Central memory CD8-positive, alpha-beta T cell (primary cell): ENCODE measurements around the gene RBBP8NL.

Experiments used
- ATAC-seq: fragments of 150-1000 bp; cut with Tn5 transposase; replicated peaks from 2 replicates; pipeline ENCODE4 v1.10.0; 2022; ENCODE audit warnings: mild to moderate bottlenecking, moderate FRiP score, moderate number of reproducible peaks; ENCODE audit not compliant: poor library complexity, severe bottlenecking; ENCODE audit errors: extremely low read depth
- DNase-seq, 2 donors: peaks; one replicate each; pipeline ENCODE4 v3.0.0; 2021; ENCODE audit warnings: low spot score in 2 of 2
- H3K27ac Mint-ChIP-seq: one replicate; pipeline ENCODE4 v1.8.0; 2022; ENCODE audit warnings: low read depth, mild to moderate bottlenecking, moderate library complexity, mixed read lengths
- H3K27me3 Mint-ChIP-seq: one replicate; pipeline ENCODE4 v1.8.0; 2022; ENCODE audit warnings: mixed read lengths
- H3K36me3 Mint-ChIP-seq: one replicate; pipeline ENCODE4 v1.8.0; 2022; ENCODE audit warnings: mild to moderate bottlenecking, moderate library complexity, mixed read lengths; ENCODE audit not compliant: insufficient read depth
- H3K4me1 Mint-ChIP-seq: one replicate; pipeline ENCODE4 v1.8.0; 2022; ENCODE audit warnings: mixed read lengths
- H3K4me3 Mint-ChIP-seq: one replicate; pipeline ENCODE4 v1.8.0; 2022; ENCODE audit warnings: mild to moderate bottlenecking, moderate library complexity, mixed read lengths
- H3K9me3 Mint-ChIP-seq: one replicate; pipeline ENCODE4 v1.8.0; 2022; ENCODE audit warnings: mixed read lengths

Gene RBBP8NL

GRCh38 chr20:62466806-62467537, 39.6 kb upstream of the RBBP8NL start:
- ATAC-seq (no peak), DNase-seq (no peak)
- no peaks in the 10 kb centered on the region for H3K9me3 Mint-ChIP-seq
- H3K27me3 Mint-ChIP-seq: peaks cover 18% of the 10 kb centered on the region
- no peak overlapping the region for H3K4me3 Mint-ChIP-seq
- no peak overlapping the region for H3K27ac Mint-ChIP-seq
- no peaks in the 10 kb centered on the region for H3K4me1 Mint-ChIP-seq
- no peaks in the 10 kb centered on the region for H3K36me3 Mint-ChIP-seq

GRCh38 chr20:62466072-62466760, 38.9 kb upstream of the RBBP8NL start:
- ATAC-seq (no peak), DNase-seq (no peak)
- Mint-ChIP-seq H3K27me3 (peaks cover 12% of the 10 kb centered on the region), H3K27ac (no peak overlapping the region), H3K9me3 (no peaks in the 10 kb centered on the region), H3K4me3 (no peak overlapping the region), H3K4me1 (no peaks in the 10 kb centered on the region), H3K36me3 (no peaks in the 10 kb centered on the region)

GRCh38 chr20:62464990-62465389, 37.7 kb upstream of the RBBP8NL start:
- Mint-ChIP-seq H3K36me3 (no peaks in the 10 kb centered on the region), H3K27me3 (peaks cover 6% of the 10 kb centered on the region), H3K4me1 (no peaks in the 10 kb centered on the region), H3K4me3 (no peak overlapping the region), H3K9me3 (no peaks in the 10 kb centered on the region), H3K27ac (no peak overlapping the region)
- ATAC-seq (no peak), DNase-seq (no peak)

- no peaks in the 10 kb centered on the region for H3K4me1 Mint-ChIP-seq
- H3K27ac Mint-ChIP-seq: no peak overlapping the region
- peaks cover under 1% of the 10 kb centered on the region for H3K27me3 Mint-ChIP-seq
- H3K36me3 Mint-ChIP-seq: no peaks in the 10 kb centered on the region
- no peak overlapping the region for H3K4me3 Mint-ChIP-seq
- no peaks in the 10 kb centered on the region for H3K9me3 Mint-ChIP-seq
- DNase-seq: no peak
- no peak for ATAC-seq
These were observed 37.1 kb upstream of the RBBP8NL start for GRCh38 chr20:62464425-62464770.

GRCh38 chr20:62463651-62464424, 36.5 kb upstream of the RBBP8NL start:
- no peaks in the 10 kb centered on the region for H3K27me3 Mint-ChIP-seq
- no peaks in the 10 kb centered on the region for H3K9me3 Mint-ChIP-seq
- DNase-seq: no peak
- H3K4me3 Mint-ChIP-seq: no peak overlapping the region
- H3K27ac Mint-ChIP-seq: no peak overlapping the region
- no peaks in the 10 kb centered on the region for H3K36me3 Mint-ChIP-seq
- H3K4me1 Mint-ChIP-seq: no peaks in the 10 kb centered on the region
- ATAC-seq: no peak

- Mint-ChIP-seq H3K36me3 (no peaks in the 10 kb centered on the region), H3K9me3 (no peaks in the 10 kb centered on the region), H3K27me3 (peaks cover 6% of the 10 kb centered on the region), H3K4me3 (no peak overlapping the region), H3K27ac (no peak overlapping the region), H3K4me1 (no peaks in the 10 kb centered on the region)
- DNase-seq (no peak), ATAC-seq (no peak)
These were observed 35.7 kb upstream of the RBBP8NL start for GRCh38 chr20:62462976-62463592.

GRCh38 chr20:62461834-62462233, 34.5 kb upstream of the RBBP8NL start:
- H3K9me3 Mint-ChIP-seq: no peaks in the 10 kb centered on the region
- DNase-seq (no peak), ATAC-seq (no peak)
- no peak overlapping the region for H3K4me3 Mint-ChIP-seq
- peaks cover 17% of the 10 kb centered on the region for H3K27me3 Mint-ChIP-seq
- no peak overlapping the region for H3K27ac Mint-ChIP-seq
- no peaks in the 10 kb centered on the region for H3K4me1 Mint-ChIP-seq
- H3K36me3 Mint-ChIP-seq: no peaks in the 10 kb centered on the region

GRCh38 chr20:62461157-62461556, 33.8 kb upstream of the RBBP8NL start:
- ATAC-seq: no peak
- Mint-ChIP-seq H3K4me1 (no peaks in the 10 kb centered on the region), H3K27ac (no peak overlapping the region), H3K9me3 (no peaks in the 10 kb centered on the region), H3K27me3 (peaks cover 17% of the 10 kb centered on the region), H3K36me3 (no peaks in the 10 kb centered on the region), H3K4me3 (no peak overlapping the region)
- no peak for DNase-seq

GRCh38 chr20:62460678-62461077, 33.3 kb upstream of the RBBP8NL start:
- DNase-seq (no peak), ATAC-seq (no peak)
- Mint-ChIP-seq H3K9me3 (no peaks in the 10 kb centered on the region), H3K27me3 (peaks cover 17% of the 10 kb centered on the region), H3K4me1 (no peaks in the 10 kb centered on the region), H3K36me3 (no peaks in the 10 kb centered on the region), H3K27ac (no peak overlapping the region), H3K4me3 (no peak overlapping the region)

- ATAC-seq: no peak
- H3K27ac Mint-ChIP-seq: no peak overlapping the region
- no peak overlapping the region for H3K4me3 Mint-ChIP-seq
These were observed 32.1 kb upstream of the RBBP8NL start for GRCh38 chr20:62459488-62459887.

GRCh38 chr20:62458275-62459251, 31.2 kb upstream of the RBBP8NL start:
- Mint-ChIP-seq H3K4me1 (no peaks in the 10 kb centered on the region), H3K27ac (no peak overlapping the region), H3K36me3 (no peaks in the 10 kb centered on the region), H3K27me3 (peaks cover 26% of the 10 kb centered on the region), H3K4me3 (no peak overlapping the region), H3K9me3 (no peaks in the 10 kb centered on the region)
- ATAC-seq: no peak
- DNase-seq: no peak

More at GRCh38 chr20:62459488-62459887, 32.1 kb upstream of the RBBP8NL start:
- Mint-ChIP-seq H3K4me1 (no peaks in the 10 kb centered on the region), H3K27me3 (peaks cover 17% of the 10 kb centered on the region), H3K36me3 (no peaks in the 10 kb centered on the region), H3K9me3 (no peaks in the 10 kb centered on the region)
- DNase-seq: no peak

- Mint-ChIP-seq H3K9me3 (no peaks in the 10 kb centered on the region), H3K4me3 (no peak overlapping the region), H3K27me3 (peaks cover 27% of the 10 kb centered on the region), H3K27ac (no peak overlapping the region), H3K4me1 (no peaks in the 10 kb centered on the region), H3K36me3 (no peaks in the 10 kb centered on the region)
- DNase-seq: no peak
- no peak for ATAC-seq
These were observed 30.5 kb upstream of the RBBP8NL start for GRCh38 chr20:62457831-62458230.
